ENCODE results near the gene PEAK3.
A peak's percentile ranks its signal among the peaks of the same experiment; 100 is the strongest.
"Not testable (repeated sequence)": the region's sequence is repeated elsewhere in the genome, so short reads cannot be mapped to it uniquely, and the experiment has no call there.

The PEAK3 gene

GRCh38 chr19:2283835-2284507 lies 2.0 kb upstream of the PEAK3 start:
- no peaks in the 10 kb centered on the region for H3K36me3 ChIP-seq (ENCODE audit: control insufficient read depth, low read depth, low read length)
- no peaks in the 10 kb centered on the region for H3K4me1 ChIP-seq (ENCODE audit: control insufficient read depth, low read depth, low read length)

GRCh38 chr19:2282862-2283237 lies 875 bp upstream of the PEAK3 start:
- H3K9ac ChIP-seq (ENCODE audit: low read length), result no peak overlapping the region
- H3K4me3 ChIP-seq (ENCODE audit: low read length), result peak overlapping the region; percentile 50
- peaks cover 39% of the 10 kb centered on the region for H3K27me3 ChIP-seq (ENCODE audit: control insufficient read depth, insufficient read depth, low read length)
- no peak overlapping the region for H3K27ac ChIP-seq (ENCODE audit: low read length)
- no peaks in the 10 kb centered on the region for H3K9me3 ChIP-seq (ENCODE audit: control insufficient read depth, low read depth, low read length)
- H3K4me1 ChIP-seq (ENCODE audit: control insufficient read depth, low read depth, low read length), result no peaks in the 10 kb centered on the region
- H3K36me3 ChIP-seq (ENCODE audit: control insufficient read depth, low read depth, low read length), result no peaks in the 10 kb centered on the region

More at GRCh38 chr19:2283835-2284507, 2.0 kb upstream of the PEAK3 start:
- Histone ChIP-seq H3K27me3 (ENCODE audit: control insufficient read depth, insufficient read depth, low read length) (peaks cover 50% of the 10 kb centered on the region), H3K27ac (ENCODE audit: low read length) (no peak overlapping the region), H3K4me3 (ENCODE audit: low read length) (no peak overlapping the region), H3K9ac (ENCODE audit: low read length) (no peak overlapping the region), H3K9me3 (ENCODE audit: control insufficient read depth, low read depth, low read length) (no peaks in the 10 kb centered on the region)

GRCh38 chr19:2281265-2282061 lies 512 bp downstream of the PEAK3 start:
- not testable (repeated sequence) for H3K9me3 ChIP-seq (ENCODE audit: control insufficient read depth, low read depth, low read length); H3K36me3 ChIP-seq (ENCODE audit: control insufficient read depth, low read depth, low read length); H3K9ac ChIP-seq (ENCODE audit: low read length); H3K27ac ChIP-seq (ENCODE audit: low read length); H3K4me1 ChIP-seq (ENCODE audit: control insufficient read depth, low read depth, low read length)
- H3K4me3 ChIP-seq (ENCODE audit: low read length), result peak overlapping the region; percentile 50
- peaks cover 25% of the 10 kb centered on the region for H3K27me3 ChIP-seq (ENCODE audit: control insufficient read depth, insufficient read depth, low read length)

GRCh38 chr19:2280633-2281264 lies 1.2 kb downstream of the PEAK3 start:
- H3K27me3 ChIP-seq (ENCODE audit: control insufficient read depth, insufficient read depth, low read length), result peaks cover 20% of the 10 kb centered on the region
- no peaks in the 10 kb centered on the region for H3K36me3 ChIP-seq (ENCODE audit: control insufficient read depth, low read depth, low read length)
- H3K4me3 ChIP-seq (ENCODE audit: low read length), result no peak overlapping the region
- no peak overlapping the region for H3K9ac ChIP-seq (ENCODE audit: low read length)
- H3K9me3 ChIP-seq (ENCODE audit: control insufficient read depth, low read depth, low read length), result no peaks in the 10 kb centered on the region
- no peaks in the 10 kb centered on the region for H3K4me1 ChIP-seq (ENCODE audit: control insufficient read depth, low read depth, low read length)
- H3K27ac ChIP-seq (ENCODE audit: low read length), result no peak overlapping the region

- Histone ChIP-seq H3K4me1 (ENCODE audit: control insufficient read depth, low read depth, low read length) (no peaks in the 10 kb centered on the region), H3K27ac (ENCODE audit: low read length) (no peak overlapping the region), H3K4me3 (ENCODE audit: low read length) (no peak overlapping the region), H3K36me3 (ENCODE audit: control insufficient read depth, low read depth, low read length) (no peaks in the 10 kb centered on the region), H3K9me3 (ENCODE audit: control insufficient read depth, low read depth, low read length) (no peaks in the 10 kb centered on the region), H3K9ac (ENCODE audit: low read length) (no peak overlapping the region), H3K27me3 (ENCODE audit: control insufficient read depth, insufficient read depth, low read length) (peaks cover 20% of the 10 kb centered on the region)
Observed at GRCh38 chr19:2278459-2279158, 3.4 kb downstream of the PEAK3 start.

- Histone ChIP-seq H3K36me3 (ENCODE audit: control insufficient read depth, low read depth, low read length) (peaks cover 7% of the 10 kb centered on the region), H3K4me1 (ENCODE audit: control insufficient read depth, low read depth, low read length) (peaks cover 3% of the 10 kb centered on the region), H3K27me3 (ENCODE audit: control insufficient read depth, insufficient read depth, low read length) (peaks cover 7% of the 10 kb centered on the region), H3K27ac (ENCODE audit: low read length) (no peak overlapping the region), H3K9ac (ENCODE audit: low read length) (no peak overlapping the region), H3K9me3 (ENCODE audit: control insufficient read depth, low read depth, low read length) (no peaks in the 10 kb centered on the region), H3K4me3 (ENCODE audit: low read length) (no peak overlapping the region)
Observed at GRCh38 chr19:2277138-2277537, 4.8 kb downstream of the PEAK3 start.

- Histone ChIP-seq H3K27ac (ENCODE audit: low read length) (no peak overlapping the region), H3K4me3 (ENCODE audit: low read length) (no peak overlapping the region), H3K4me1 (ENCODE audit: control insufficient read depth, low read depth, low read length) (peaks cover 3% of the 10 kb centered on the region), H3K27me3 (ENCODE audit: control insufficient read depth, insufficient read depth, low read length) (peaks cover under 1% of the 10 kb centered on the region), H3K9ac (ENCODE audit: low read length) (no peak overlapping the region), H3K36me3 (ENCODE audit: control insufficient read depth, low read depth, low read length) (peaks cover 12% of the 10 kb centered on the region), H3K9me3 (ENCODE audit: control insufficient read depth, low read depth, low read length) (no peaks in the 10 kb centered on the region)
Observed at GRCh38 chr19:2276429-2276986, 5.5 kb downstream of the PEAK3 start.

- peaks cover 12% of the 10 kb centered on the region for H3K36me3 ChIP-seq (ENCODE audit: control insufficient read depth, low read depth, low read length)
- H3K27ac ChIP-seq (ENCODE audit: low read length), result no peak overlapping the region
- no peaks in the 10 kb centered on the region for H3K9me3 ChIP-seq (ENCODE audit: control insufficient read depth, low read depth, low read length)
- H3K4me1 ChIP-seq (ENCODE audit: control insufficient read depth, low read depth, low read length), result peaks cover 3% of the 10 kb centered on the region
- no peaks in the 10 kb centered on the region for H3K27me3 ChIP-seq (ENCODE audit: control insufficient read depth, insufficient read depth, low read length)
- no peak overlapping the region for H3K4me3 ChIP-seq (ENCODE audit: low read length)
- H3K9ac ChIP-seq (ENCODE audit: low read length), result no peak overlapping the region
Observed at GRCh38 chr19:2275588-2276428, 6.2 kb downstream of the PEAK3 start.

GRCh38 chr19:2274931-2275535 lies 6.9 kb downstream of the PEAK3 start:
- H3K9me3 ChIP-seq (ENCODE audit: control insufficient read depth, low read depth, low read length), result no peaks in the 10 kb centered on the region
- H3K27ac ChIP-seq (ENCODE audit: low read length), result no peak overlapping the region
- H3K9ac ChIP-seq (ENCODE audit: low read length), result no peak overlapping the region
- peaks cover 3% of the 10 kb centered on the region for H3K4me1 ChIP-seq (ENCODE audit: control insufficient read depth, low read depth, low read length)
- H3K36me3 ChIP-seq (ENCODE audit: control insufficient read depth, low read depth, low read length), result peaks cover 12% of the 10 kb centered on the region
- no peak overlapping the region for H3K4me3 ChIP-seq (ENCODE audit: low read length)
- no peaks in the 10 kb centered on the region for H3K27me3 ChIP-seq (ENCODE audit: control insufficient read depth, insufficient read depth, low read length)

GRCh38 chr19:2274185-2274711 lies 7.7 kb downstream of the PEAK3 start:
- H3K27ac ChIP-seq (ENCODE audit: low read length), result no peak overlapping the region
- H3K36me3 ChIP-seq (ENCODE audit: control insufficient read depth, low read depth, low read length), result peaks cover 12% of the 10 kb centered on the region
- no peak overlapping the region for H3K9ac ChIP-seq (ENCODE audit: low read length)
- no peaks in the 10 kb centered on the region for H3K27me3 ChIP-seq (ENCODE audit: control insufficient read depth, insufficient read depth, low read length)
- H3K4me3 ChIP-seq (ENCODE audit: low read length), result no peak overlapping the region
- no peaks in the 10 kb centered on the region for H3K9me3 ChIP-seq (ENCODE audit: control insufficient read depth, low read depth, low read length)
- peaks cover 3% of the 10 kb centered on the region for H3K4me1 ChIP-seq (ENCODE audit: control insufficient read depth, low read depth, low read length)

All from iPS-18a (cell line).